ENCODE data around the gene ADCY7. TPM values are rescaled to one million over a fixed set of nuclear protein-coding genes. Genes with fewer than 3 reads are reported as not detected.
A peak's percentile ranks its signal among the peaks of the same experiment; 100 is the strongest.

Gene ADCY7
- total RNA-seq, 3 donors from 2014 or later (not counting 1 experiment from before 2014, with no cell fraction given) = 479 to 591 (median 512) TPM

GRCh38 chr16:50297301-50298074 is 31.1 kb downstream of the ADCY7 start:
- intact Hi-C loops (cut with micrococcal nuclease) = no loop called here
- no peak for ATAC-seq
- Mint-ChIP-seq H3K4me1 (peaks cover 19 to 43% of the 10 kb centered on the region in 2 donors), H3K27ac (peak overlapping the region; percentile 80 to 81), H3K9me3 (no peaks in the 10 kb centered on the region), H3K27me3 (ENCODE audit: low read depth in 2 of 2) (no peaks in the 10 kb centered on the region), H3K4me3 (no peak overlapping the region), H3K36me3 (no peaks in the 10 kb centered on the region)
- Histone ChIP-seq H3K27ac (ENCODE audit: low read length) (no peak overlapping the region), H3K27me3 (ENCODE audit: control insufficient read depth, insufficient read depth, low read length) (no peaks in the 10 kb centered on the region), H3K36me3 (ENCODE audit: control insufficient read depth, insufficient read depth, low read length) (peaks cover 88% of the 10 kb centered on the region), H3K9me3 (ENCODE audit: control insufficient read depth, insufficient read depth, low read length) (no peaks in the 10 kb centered on the region), H3K4me3 (ENCODE audit: low read length) (no peak overlapping the region), H3K4me1 (ENCODE audit: control insufficient read depth, insufficient read depth, low read length) (peaks cover under 1% of the 10 kb centered on the region)
- no peak for DNase-seq
- no peak for TF ChIP-seq CTCF (IDR thresholded peaks at IDR 0.05)
- WGBS (ENCODE audit: insufficient coverage) = 77% methylated on average over 14 of the region's 15 CpGs

GRCh38 chr16:50298075-50298460 is 31.7 kb downstream of the ADCY7 start:
- Histone ChIP-seq H3K36me3 (ENCODE audit: control insufficient read depth, insufficient read depth, low read length) (peaks cover 88% of the 10 kb centered on the region), H3K4me3 (ENCODE audit: low read length) (no peak overlapping the region), H3K27me3 (ENCODE audit: control insufficient read depth, insufficient read depth, low read length) (no peaks in the 10 kb centered on the region), H3K4me1 (ENCODE audit: control insufficient read depth, insufficient read depth, low read length) (no peaks in the 10 kb centered on the region), H3K9me3 (ENCODE audit: control insufficient read depth, insufficient read depth, low read length) (no peaks in the 10 kb centered on the region), H3K27ac (ENCODE audit: low read length) (no peak overlapping the region)
- Mint-ChIP-seq H3K27ac (peak overlapping the region; percentile 46 to 81), H3K4me3 (no peak overlapping the region), H3K9me3 (no peaks in the 10 kb centered on the region), H3K27me3 (ENCODE audit: low read depth in 2 of 2) (no peaks in the 10 kb centered on the region), H3K36me3 (no peaks in the 10 kb centered on the region), H3K4me1 (peaks cover 23 to 43% of the 10 kb centered on the region in 2 donors)
- WGBS (ENCODE audit: insufficient coverage) = 87% methylated on average over 7 of the region's 7 CpGs
- intact Hi-C loops (cut with micrococcal nuclease) = no loop called here
- DNase-seq (no peak), ATAC-seq (no peak)
- no peak for TF ChIP-seq CTCF (IDR thresholded peaks at IDR 0.05)

- no peaks in the 10 kb centered on the region for H3K36me3 Mint-ChIP-seq
- peak overlapping the region; percentile 46 to 81 for H3K27ac Mint-ChIP-seq
- intact Hi-C loops (cut with micrococcal nuclease) = no loop called here
- H3K9me3 Mint-ChIP-seq = no peaks in the 10 kb centered on the region
- peaks cover 24 to 47% of the 10 kb centered on the region in 2 donors for H3K4me1 Mint-ChIP-seq
- WGBS (ENCODE audit: insufficient coverage) = 96% methylated on average over 29 of the region's 29 CpGs
- TF ChIP-seq CTCF (IDR thresholded peaks at IDR 0.05) = no peak
- H3K4me3 Mint-ChIP-seq = no peak overlapping the region
- H3K36me3 ChIP-seq (ENCODE audit: control insufficient read depth, insufficient read depth, low read length) = peaks cover 88% of the 10 kb centered on the region
- no peak overlapping the region for H3K27ac ChIP-seq (ENCODE audit: low read length)
- no peak overlapping the region for H3K4me3 ChIP-seq (ENCODE audit: low read length)
- H3K4me1 ChIP-seq (ENCODE audit: control insufficient read depth, insufficient read depth, low read length) = peaks cover 3% of the 10 kb centered on the region
- H3K9me3 ChIP-seq (ENCODE audit: control insufficient read depth, insufficient read depth, low read length) = no peaks in the 10 kb centered on the region
- no peaks in the 10 kb centered on the region for H3K27me3 Mint-ChIP-seq (ENCODE audit: low read depth in 2 of 2)
- ATAC-seq = no peak
- no peak for DNase-seq
- H3K27me3 ChIP-seq (ENCODE audit: control insufficient read depth, insufficient read depth, low read length) = no peaks in the 10 kb centered on the region
These were observed 32.5 kb downstream of the ADCY7 start for GRCh38 chr16:50298591-50299507.

All from natural killer cell (primary cell).